Measurements from ENCODE around the gene KLHDC10.
"Not testable (repeated sequence)": the region's sequence is repeated elsewhere in the genome, so short reads cannot be mapped to it uniquely, and the experiment has no call there.

Gene KLHDC10

DNA sequence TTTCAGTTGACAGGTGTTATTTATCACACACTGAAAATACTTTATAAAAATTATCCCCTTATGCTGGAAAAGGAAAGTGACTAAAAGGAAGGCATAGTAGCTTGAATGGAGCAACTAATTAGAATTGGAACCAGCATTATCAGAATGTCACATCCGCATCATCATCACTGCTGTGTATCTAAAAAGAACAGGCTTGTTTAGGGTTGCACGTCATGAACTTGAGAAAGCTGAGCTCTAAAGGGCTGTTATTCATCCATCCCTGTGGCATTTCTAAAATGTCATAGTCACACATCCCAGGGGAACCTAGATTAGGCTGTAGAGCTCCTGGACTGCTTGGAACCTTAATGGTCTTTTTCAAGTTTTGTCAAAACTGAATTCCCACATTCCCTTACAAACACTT lies 54.4 kb downstream of the KLHDC10 start:
- TF ChIP-seq, protein P1, sequence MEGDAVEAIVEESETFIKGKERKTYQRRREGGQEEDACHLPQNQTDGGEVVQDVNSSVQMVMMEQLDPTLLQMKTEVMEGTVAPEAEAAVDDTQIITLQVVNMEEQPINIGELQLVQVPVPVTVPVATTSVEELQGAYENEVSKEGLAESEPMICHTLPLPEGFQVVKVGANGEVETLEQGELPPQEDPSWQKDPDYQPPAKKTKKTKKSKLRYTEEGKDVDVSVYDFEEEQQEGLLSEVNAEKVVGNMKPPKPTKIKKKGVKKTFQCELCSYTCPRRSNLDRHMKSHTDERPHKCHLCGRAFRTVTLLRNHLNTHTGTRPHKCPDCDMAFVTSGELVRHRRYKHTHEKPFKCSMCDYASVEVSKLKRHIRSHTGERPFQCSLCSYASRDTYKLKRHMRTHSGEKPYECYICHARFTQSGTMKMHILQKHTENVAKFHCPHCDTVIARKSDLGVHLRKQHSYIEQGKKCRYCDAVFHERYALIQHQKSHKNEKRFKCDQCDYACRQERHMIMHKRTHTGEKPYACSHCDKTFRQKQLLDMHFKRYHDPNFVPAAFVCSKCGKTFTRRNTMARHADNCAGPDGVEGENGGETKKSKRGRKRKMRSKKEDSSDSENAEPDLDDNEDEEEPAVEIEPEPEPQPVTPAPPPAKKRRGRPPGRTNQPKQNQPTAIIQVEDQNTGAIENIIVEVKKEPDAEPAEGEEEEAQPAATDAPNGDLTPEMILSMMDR (IDR thresholded peaks at IDR 0.05; ENCODE audit: low read depth, low read length), result no peak
- no peak overlapping the region for H3K4me3 ChIP-seq (ENCODE audit: low read depth, low read length)

DNA sequence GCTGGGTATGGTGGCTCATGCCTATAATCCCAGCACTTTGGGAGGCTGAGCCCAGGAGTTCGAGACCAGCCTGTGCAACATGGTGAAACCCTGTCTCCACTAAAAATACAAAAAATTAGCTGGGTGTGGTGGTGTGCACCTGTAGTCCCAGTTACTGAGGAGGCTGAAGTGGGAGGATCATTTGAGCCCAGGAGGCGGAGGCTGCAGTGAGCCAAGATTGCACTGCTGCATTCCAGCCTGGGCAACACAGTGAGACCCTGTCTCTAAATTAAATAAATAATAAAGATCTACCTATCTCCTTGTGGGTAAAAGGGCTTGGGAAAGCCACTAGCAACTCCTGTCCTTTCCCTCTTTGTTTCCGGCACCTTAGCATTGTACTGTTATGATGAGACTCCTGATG lies 56.5 kb downstream of the KLHDC10 start:
- H3K4me3 ChIP-seq (ENCODE audit: low read depth, low read length), result not testable (repeated sequence)

DNA sequence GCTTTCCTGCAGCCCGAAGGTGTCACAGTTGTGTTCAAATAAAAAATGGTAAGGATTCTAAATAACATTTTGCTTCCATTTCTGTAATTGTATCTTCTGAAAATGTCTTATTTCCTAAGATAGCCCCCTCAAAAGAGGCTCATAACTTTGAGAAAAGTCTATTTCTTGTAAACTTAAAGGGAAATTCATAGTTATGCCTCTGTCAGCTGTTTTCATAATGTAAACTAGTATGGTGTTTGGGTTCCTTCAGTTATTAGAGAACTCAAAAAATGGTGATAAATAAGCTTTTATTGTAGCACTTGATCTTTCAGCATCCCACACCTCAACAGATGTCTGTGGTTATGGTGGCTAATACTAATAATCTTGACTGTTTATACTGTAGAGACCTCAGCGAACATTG lies 57.1 kb downstream of the KLHDC10 start:
- H3K4me3 ChIP-seq (ENCODE audit: low read depth, low read length), result no peak overlapping the region
- TF ChIP-seq, protein P1 (IDR thresholded peaks at IDR 0.05; ENCODE audit: low read depth, low read length), result no peak

DNA sequence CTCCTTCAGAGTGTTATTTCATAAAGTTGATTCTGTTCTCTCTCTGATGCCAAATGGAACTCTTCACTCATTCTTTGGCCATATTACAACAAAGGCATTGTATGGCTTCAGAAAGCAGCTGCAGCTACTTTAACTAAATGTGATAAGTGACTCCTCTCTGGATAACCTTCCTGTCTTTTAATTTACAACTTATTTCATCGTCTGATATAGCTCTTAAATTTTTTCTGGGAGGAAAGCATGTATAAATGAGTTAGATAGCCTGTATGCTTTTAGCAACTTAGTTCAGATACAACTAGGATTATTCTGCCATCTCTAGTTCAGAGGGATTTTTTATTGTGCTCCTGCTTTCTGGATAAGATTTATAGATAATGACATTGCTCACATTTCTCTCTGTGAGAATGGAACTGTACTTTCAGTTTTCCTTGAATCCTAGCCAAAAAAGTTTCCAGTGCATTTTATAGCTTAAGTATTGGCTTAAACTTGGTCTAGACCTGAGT lies 57.5 kb downstream of the KLHDC10 start:
- TF ChIP-seq, protein P1 (IDR thresholded peaks at IDR 0.05; ENCODE audit: low read depth, low read length), result no peak
- H3K4me3 ChIP-seq (ENCODE audit: low read depth, low read length), result no peak overlapping the region

DNA sequence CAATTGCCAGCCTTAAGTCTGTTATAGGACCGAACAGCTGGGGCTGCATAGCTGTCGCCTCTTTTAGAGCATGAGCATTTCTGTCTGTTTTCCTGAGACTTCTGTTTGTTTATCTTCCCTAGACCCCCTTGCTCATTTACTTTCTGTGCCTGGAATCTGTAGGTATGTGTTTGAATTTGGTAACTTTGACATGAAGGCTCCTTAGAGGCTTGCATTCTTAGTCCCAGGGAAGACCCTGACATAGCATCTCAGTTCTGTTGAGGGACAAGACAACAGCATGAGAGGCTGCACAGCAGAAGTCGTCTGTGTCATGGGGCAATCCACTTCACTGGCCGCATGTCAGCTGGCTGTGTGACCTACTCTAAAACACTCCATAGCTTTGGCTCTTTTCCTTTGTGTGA lies 58.7 kb downstream of the KLHDC10 start:
- TF ChIP-seq, protein P1 (IDR thresholded peaks at IDR 0.05; ENCODE audit: low read depth, low read length), result no peak
- no peak overlapping the region for H3K4me3 ChIP-seq (ENCODE audit: low read depth, low read length)

DNA sequence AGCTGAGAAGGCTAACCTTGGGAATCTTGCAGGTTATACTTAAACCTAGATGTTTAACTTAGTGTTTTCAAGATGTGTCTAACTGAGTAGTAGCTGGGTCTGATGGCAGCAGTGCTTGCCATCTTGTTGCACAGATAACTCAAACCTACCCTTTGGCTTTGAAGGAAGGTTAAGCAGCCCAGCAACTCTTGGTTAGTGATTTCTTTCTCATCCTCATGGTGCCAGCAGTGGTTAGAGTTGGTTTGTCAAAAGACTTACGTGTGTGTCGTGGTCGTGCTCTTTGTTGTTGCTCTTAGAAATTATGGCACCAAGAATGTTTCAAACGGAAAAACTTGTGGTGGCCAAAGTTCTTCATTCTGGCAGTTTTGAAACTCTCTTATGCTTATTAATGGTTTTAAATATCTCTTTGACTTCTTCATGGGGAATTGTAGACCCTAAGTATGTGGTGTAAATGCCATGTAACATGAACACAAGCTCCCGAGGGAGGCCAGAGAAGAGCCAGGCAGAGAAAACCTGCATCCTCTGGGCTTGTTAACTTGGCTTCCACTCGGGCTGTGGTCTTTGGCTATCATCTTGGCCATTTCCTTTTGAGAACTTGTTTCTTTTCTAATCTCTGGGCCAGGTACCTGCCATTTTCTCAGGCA lies 61.0 kb downstream of the KLHDC10 start:
- TF ChIP-seq, protein P1 (IDR thresholded peaks at IDR 0.05; ENCODE audit: low read depth, low read length), result no peak
- H3K4me3 ChIP-seq (ENCODE audit: low read depth, low read length), result no peak overlapping the region

DNA sequence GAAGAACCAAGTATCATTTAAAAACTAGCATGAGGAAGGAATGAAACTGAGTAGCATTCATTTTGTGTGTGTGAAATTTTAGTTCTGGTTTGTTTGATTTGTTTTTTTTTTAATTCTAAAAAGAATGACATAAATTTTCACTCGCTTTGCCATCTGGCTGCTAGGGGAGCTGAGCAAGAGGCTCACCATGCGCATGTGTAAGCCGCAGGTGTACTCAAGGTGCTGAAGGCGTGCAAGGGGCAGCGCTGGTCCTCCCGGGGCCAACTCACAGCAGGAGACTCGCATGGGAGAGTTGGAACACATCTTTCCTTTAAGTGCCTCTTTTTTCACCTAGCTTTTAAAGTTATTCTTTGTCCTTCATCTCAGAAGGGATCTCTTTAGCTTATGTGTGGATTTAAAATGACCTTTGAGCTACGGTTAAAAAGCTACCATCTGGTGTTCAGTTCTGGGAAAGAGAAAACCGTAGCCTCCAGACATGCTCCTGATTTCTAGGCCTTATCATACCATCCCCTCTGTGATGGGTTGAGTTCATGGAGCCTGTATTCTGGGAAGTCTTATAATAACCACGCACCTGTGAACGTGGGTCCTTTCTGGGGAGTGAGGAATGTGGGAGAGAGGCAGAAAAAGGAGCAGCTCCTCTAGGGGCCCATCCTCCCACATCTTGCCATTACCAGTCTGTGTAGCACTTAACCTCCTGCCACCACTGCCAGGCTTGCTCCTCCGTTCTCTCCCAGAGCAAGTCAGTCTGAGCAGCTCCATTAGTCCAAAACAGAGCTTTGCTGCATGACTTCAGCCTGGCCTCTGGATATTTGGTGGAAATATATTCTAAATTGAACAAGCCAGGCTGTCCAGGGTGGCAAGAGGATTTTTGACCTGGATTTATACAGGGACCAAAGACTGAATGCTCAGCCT lies 61.9 kb downstream of the KLHDC10 start:
- H3K4me3 ChIP-seq (ENCODE audit: low read depth, low read length), result no peak overlapping the region
- TF ChIP-seq, protein P1 (IDR thresholded peaks at IDR 0.05; ENCODE audit: low read depth, low read length), result no peak
